Brain microvascular endothelial cell (primary cell): ENCODE data around the gene OR8J3.
"Not testable (repeated sequence)": the region's sequence is repeated elsewhere in the genome, so short reads cannot be mapped to it uniquely, and the experiment has no call there.

Experiments used
- DNase-seq: peaks from one replicate; pipeline ENCODE4 v3.0.0-alpha.2; 2020
- H3K27ac ChIP-seq: fragments of 250-450 bp; sonication (Bioruptor Pico); 2 replicates; pipeline ENCODE4 v1.5.1; 2020; ENCODE audit warnings: mild to moderate bottlenecking, moderate library complexity
- H3K27me3 ChIP-seq: fragments of 250-450 bp; sonication (Bioruptor Pico); replicated peaks from 2 replicates; pipeline ENCODE4 v1.5.1; 2020; ENCODE audit warnings: mild to moderate bottlenecking
- H3K36me3 ChIP-seq: fragments of 250-450 bp; sonication (Bioruptor Pico); replicated peaks from 2 replicates; pipeline ENCODE4 v1.5.1; 2020; ENCODE audit warnings: mild to moderate bottlenecking
- H3K4me3 ChIP-seq: 2 replicates; pipeline ENCODE4 v1.5.1; 2011; ENCODE audit warnings: low read depth, mild to moderate bottlenecking, control low read depth, low read length, moderate library complexity
- CTCF ChIP-seq: IDR thresholded peaks from 2 replicates; pipeline ENCODE4 v1.5.1; 2011; ENCODE audit warnings: low read depth, mild to moderate bottlenecking, moderate library complexity, low read length, control low read depth, inconsistent platforms; ENCODE audit errors: missing control alignments
- in situ Hi-C: cut with HindIII; loops from 2 replicates; pipeline ENCODE4 v1.10.0; 2017; ENCODE audit warnings: low sequenced_read_pairs, low pct_ligation_motif_present

The OR8J3 gene

GRCh38 chr11:56160217-56160616 lies 20.2 kb upstream of the OR8J3 start, which contains the start of gene OR8K5:
Gene OR8K5 (minus strand): TSS chr11:56160317. CDS start chr11:56160317, 0 bp downstream.
- no peak for DNase-seq
- Histone ChIP-seq H3K4me3 (no peak within 1 kb of the TSS), H3K27ac (no peak within 1 kb of the TSS), H3K36me3 (no peaks in the 10 kb centered on the region), H3K27me3 (no peaks in the 10 kb centered on the region)
- in situ Hi-C loops = no loop called here
- no peak for TF ChIP-seq CTCF

GRCh38 chr11:56152333-56152732 lies 12.3 kb upstream of the OR8J3 start:
- in situ Hi-C loops = no loop called here
- no peak for DNase-seq
- Histone ChIP-seq H3K4me3 (no peak overlapping the region), H3K36me3 (no peaks in the 10 kb centered on the region), H3K27ac (no peak overlapping the region), H3K27me3 (no peaks in the 10 kb centered on the region)
- no peak for TF ChIP-seq CTCF

- no peak overlapping the region for H3K4me3 ChIP-seq
- H3K27me3 ChIP-seq = no peaks in the 10 kb centered on the region
- no peak for TF ChIP-seq CTCF
- H3K27ac ChIP-seq = no peak overlapping the region
- DNase-seq = no peak
- in situ Hi-C loops = no loop called here
- no peaks in the 10 kb centered on the region for H3K36me3 ChIP-seq
Observed at GRCh38 chr11:56151376-56151775, 11.4 kb upstream of the OR8J3 start.

GRCh38 chr11:56143681-56144080 lies 3.7 kb upstream of the OR8J3 start:
- H3K36me3 ChIP-seq, in situ Hi-C loops, H3K27me3 ChIP-seq, H3K27ac ChIP-seq, H3K4me3 ChIP-seq, DNase-seq: not testable (repeated sequence)

- H3K4me3 ChIP-seq = no peak within 1 kb of the TSS
- TF ChIP-seq CTCF = no peak
- no peaks in the 10 kb centered on the region for H3K27me3 ChIP-seq
- no peak within 1 kb of the TSS for H3K27ac ChIP-seq
- in situ Hi-C loops = no loop called here
- no peaks in the 10 kb centered on the region for H3K36me3 ChIP-seq
- DNase-seq = no peak
Observed at GRCh38 chr11:56122073-56122472, 17.9 kb downstream of the OR8J3 start, which contains the start of gene OR8H3. Gene OR8H3 (plus strand): TSS chr11:56122373. CDS start chr11:56122373, 0 bp downstream.

GRCh38 chr11:56103210-56103737 lies 36.7 kb downstream of the OR8J3 start, which contains the start of gene OR8H2:
Gene OR8H2 (plus strand): TSS chr11:56103687. CDS start chr11:56105043, 1,356 bp downstream.
- no peak within 1 kb of the TSS for H3K4me3 ChIP-seq
- no peaks in the 10 kb centered on the region for H3K36me3 ChIP-seq
- no peak for DNase-seq
- no peak for TF ChIP-seq CTCF
- H3K27me3 ChIP-seq = no peaks in the 10 kb centered on the region
- in situ Hi-C loops = no loop called here
- H3K27ac ChIP-seq = no peak within 1 kb of the TSS
